ENCODE data around the gene FXYD5. TPM values are rescaled to one million over a fixed set of nuclear protein-coding genes. Genes with fewer than 3 reads are reported as not detected.

Gene FXYD5
- total and polyA plus RNA-seq, 4 donors = 71.7 to 179 (median 108) TPM

DNA sequence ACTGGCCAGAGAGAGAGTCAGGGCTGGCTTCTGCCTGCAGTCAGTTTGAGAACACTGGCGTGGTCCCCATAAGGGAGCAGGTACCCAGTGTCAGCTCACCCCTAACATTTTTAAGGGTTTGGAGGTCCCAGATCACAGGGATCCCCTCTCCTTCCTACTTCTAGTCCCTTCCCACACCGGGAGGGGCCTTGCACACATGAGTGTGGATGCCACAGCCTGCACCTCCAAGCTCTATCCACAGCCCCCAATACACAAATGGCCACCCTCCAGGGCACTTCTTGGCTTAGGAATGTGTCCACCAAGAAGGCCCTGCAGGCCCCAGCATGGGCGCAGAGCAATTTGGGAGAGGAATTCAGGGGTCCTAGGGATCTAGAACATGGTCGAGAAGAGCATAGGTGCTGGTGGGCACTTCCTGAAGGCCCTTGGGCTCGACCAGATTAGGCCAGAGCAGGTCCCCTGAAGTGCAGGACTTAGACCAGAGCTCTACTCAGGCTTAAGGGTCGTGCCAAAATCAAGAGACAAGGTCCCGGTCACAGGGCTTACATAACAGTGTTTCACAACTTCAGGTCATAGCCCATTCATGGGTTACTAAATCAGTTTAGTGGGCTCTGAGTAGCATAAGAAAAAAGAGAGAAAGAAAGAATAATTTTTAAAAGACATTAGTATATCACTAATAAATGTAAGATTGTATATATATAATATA lies 16.0 kb downstream of the FXYD5 start:
- Histone ChIP-seq H3K9me3 (ENCODE audit: control insufficient read depth, low read length) (peaks cover 10% of the 10 kb centered on the region), H3K27ac (ENCODE audit: low read depth in 1 of 2, low read length in 2 of 2) (no peak overlapping the region), H3K27me3 (ENCODE audit: control insufficient read depth in 1 of 2, insufficient read depth in 2 of 2, low read length in 1 of 2) (no peaks in the 10 kb centered on the region), H3K4me3 (ENCODE audit: low read length in 2 of 2) (no peak overlapping the region), H3K4me1 (ENCODE audit: control insufficient read depth in 1 of 2, insufficient read depth in 2 of 2, low read length in 2 of 2) (no peaks in the 10 kb centered on the region), H3K36me3 (ENCODE audit: control insufficient read depth in 1 of 2, insufficient read depth in 2 of 2, low read length in 1 of 2) (peaks cover 0 to 12% of the 10 kb centered on the region in 2 donors)
- intact Hi-C loops (cut with DNase I) = no loop called here
- ATAC-seq (ENCODE audit: low FRiP score) (no peak), DNase-seq (no peak)
- WGBS, 2 donors = 65 to 72% methylated on average over 7 of the region's 7 CpGs

- peaks cover under 1% of the 10 kb centered on the region for H3K9me3 ChIP-seq (ENCODE audit: control insufficient read depth, low read length)
- ATAC-seq (ENCODE audit: low FRiP score) = no peak
- no peak for DNase-seq
- H3K4me1 ChIP-seq (ENCODE audit: control insufficient read depth in 1 of 2, insufficient read depth in 2 of 2, low read length in 2 of 2) = no peaks in the 10 kb centered on the region
- peaks cover 0 to 3% of the 10 kb centered on the region in 2 donors for H3K36me3 ChIP-seq (ENCODE audit: control insufficient read depth in 1 of 2, insufficient read depth in 2 of 2, low read length in 1 of 2)
- intact Hi-C loops (cut with DNase I) = no loop called here
- 39 to 51% methylated on average over 3 of the region's 3 CpGs for WGBS, 2 donors
- H3K27me3 ChIP-seq (ENCODE audit: control insufficient read depth in 1 of 2, insufficient read depth in 2 of 2, low read length in 1 of 2) = no peaks in the 10 kb centered on the region
- no peak overlapping the region for H3K4me3 ChIP-seq (ENCODE audit: low read length in 2 of 2)
- H3K27ac ChIP-seq (ENCODE audit: low read depth in 1 of 2, low read length in 2 of 2) = no peak overlapping the region
These were observed 17.2 kb downstream of the FXYD5 start for GRCh38 chr19:35171730-35172129.

GRCh38 chr19:35174226-35174625 lies 19.7 kb downstream of the FXYD5 start:
- no peak for ATAC-seq (ENCODE audit: low FRiP score)

GRCh38 chr19:35176181-35176570 lies 21.6 kb downstream of the FXYD5 start:
- Histone ChIP-seq H3K27ac (ENCODE audit: low read depth in 1 of 2, low read length in 2 of 2) (no peak overlapping the region), H3K4me3 (ENCODE audit: low read length in 2 of 2) (no peak overlapping the region)
- 58 to 59% methylated on average over 3 of the region's 3 CpGs for WGBS, 2 donors

More at GRCh38 chr19:35174226-35174625, 19.7 kb downstream of the FXYD5 start:
- no peaks in the 10 kb centered on the region for H3K9me3 ChIP-seq (ENCODE audit: control insufficient read depth, low read length)
- H3K27me3 ChIP-seq (ENCODE audit: control insufficient read depth in 1 of 2, insufficient read depth in 2 of 2, low read length in 1 of 2) = no peaks in the 10 kb centered on the region
- H3K36me3 ChIP-seq (ENCODE audit: control insufficient read depth in 1 of 2, insufficient read depth in 2 of 2, low read length in 1 of 2) = no peaks in the 10 kb centered on the region
- H3K4me1 ChIP-seq (ENCODE audit: control insufficient read depth in 1 of 2, insufficient read depth in 2 of 2, low read length in 2 of 2) = no peaks in the 10 kb centered on the region
- no peak overlapping the region for H3K27ac ChIP-seq (ENCODE audit: low read depth in 1 of 2, low read length in 2 of 2)
- DNase-seq = no peak
- WGBS, 2 donors = 87 to 90% methylated on average over 6 of the region's 6 CpGs
- intact Hi-C loops (cut with DNase I) = no loop called here
- no peak overlapping the region for H3K4me3 ChIP-seq (ENCODE audit: low read length in 2 of 2)

GRCh38 chr19:35177377-35178274 lies 23.1 kb downstream of the FXYD5 start:
- H3K4me1 ChIP-seq (ENCODE audit: control insufficient read depth in 1 of 2, insufficient read depth in 2 of 2, low read length in 2 of 2) = no peaks in the 10 kb centered on the region
- no peak overlapping the region for H3K4me3 ChIP-seq (ENCODE audit: low read length in 2 of 2)
- H3K27ac ChIP-seq (ENCODE audit: low read depth in 1 of 2, low read length in 2 of 2) = no peak overlapping the region
- peaks cover 3% of the 10 kb centered on the region for H3K9me3 ChIP-seq (ENCODE audit: control insufficient read depth, low read length)
- WGBS, 2 donors = 69 to 73% methylated on average over 7 of the region's 7 CpGs
- DNase-seq (no peak), ATAC-seq (ENCODE audit: low FRiP score) (no peak)
- intact Hi-C loops (cut with DNase I) = no loop called here
- no peaks in the 10 kb centered on the region for H3K27me3 ChIP-seq (ENCODE audit: control insufficient read depth in 1 of 2, insufficient read depth in 2 of 2, low read length in 1 of 2)
- no peaks in the 10 kb centered on the region for H3K36me3 ChIP-seq (ENCODE audit: control insufficient read depth in 1 of 2, insufficient read depth in 2 of 2, low read length in 1 of 2)

More at GRCh38 chr19:35176181-35176570, 21.6 kb downstream of the FXYD5 start:
- Histone ChIP-seq H3K27me3 (ENCODE audit: control insufficient read depth in 1 of 2, insufficient read depth in 2 of 2, low read length in 1 of 2) (no peaks in the 10 kb centered on the region), H3K36me3 (ENCODE audit: control insufficient read depth in 1 of 2, insufficient read depth in 2 of 2, low read length in 1 of 2) (no peaks in the 10 kb centered on the region), H3K4me1 (ENCODE audit: control insufficient read depth in 1 of 2, insufficient read depth in 2 of 2, low read length in 2 of 2) (no peaks in the 10 kb centered on the region), H3K9me3 (ENCODE audit: control insufficient read depth, low read length) (no peaks in the 10 kb centered on the region)
- ATAC-seq (ENCODE audit: low FRiP score) = no peak
- no peak for DNase-seq
- intact Hi-C loops (cut with DNase I) = no loop called here

DNA sequence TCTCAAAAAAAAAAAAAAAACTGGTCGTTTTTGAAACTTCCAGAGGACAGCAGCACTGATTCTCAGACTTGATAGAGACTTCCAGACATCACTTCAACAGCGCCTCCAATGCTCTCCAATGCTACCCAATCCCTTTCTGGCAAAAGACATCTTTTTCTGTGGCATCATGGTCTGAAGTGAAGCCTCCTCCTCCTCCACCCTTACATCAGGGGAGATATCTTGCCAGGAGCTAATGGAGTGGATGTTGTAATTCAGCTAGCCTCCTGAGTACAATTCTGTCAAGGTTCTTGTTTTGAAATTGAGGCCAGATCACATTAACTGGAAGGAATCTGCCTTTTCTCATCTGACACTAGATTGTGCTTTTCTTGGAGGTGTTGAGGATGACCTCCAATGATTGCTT lies 24.2 kb downstream of the FXYD5 start:
- WGBS, 2 donors = 59 to 66% methylated on average over 2 of the region's 2 CpGs
- DNase-seq (no peak), ATAC-seq (ENCODE audit: low FRiP score) (no peak)
- intact Hi-C loops (cut with DNase I) = no loop called here
- H3K4me3 ChIP-seq (ENCODE audit: low read length in 2 of 2) = no peak overlapping the region
- no peak overlapping the region for H3K27ac ChIP-seq (ENCODE audit: low read depth in 1 of 2, low read length in 2 of 2)
- H3K36me3 ChIP-seq (ENCODE audit: control insufficient read depth in 1 of 2, insufficient read depth in 2 of 2, low read length in 1 of 2) = no peaks in the 10 kb centered on the region
- no peaks in the 10 kb centered on the region for H3K27me3 ChIP-seq (ENCODE audit: control insufficient read depth in 1 of 2, insufficient read depth in 2 of 2, low read length in 1 of 2)
- H3K4me1 ChIP-seq (ENCODE audit: control insufficient read depth in 1 of 2, insufficient read depth in 2 of 2, low read length in 2 of 2) = no peaks in the 10 kb centered on the region
- H3K9me3 ChIP-seq (ENCODE audit: control insufficient read depth, low read length) = peaks cover 3% of the 10 kb centered on the region

- Histone ChIP-seq H3K9me3 (ENCODE audit: control insufficient read depth, low read length) (peaks cover 3% of the 10 kb centered on the region), H3K4me1 (ENCODE audit: control insufficient read depth in 1 of 2, insufficient read depth in 2 of 2, low read length in 2 of 2) (no peaks in the 10 kb centered on the region), H3K36me3 (ENCODE audit: control insufficient read depth in 1 of 2, insufficient read depth in 2 of 2, low read length in 1 of 2) (no peaks in the 10 kb centered on the region), H3K4me3 (ENCODE audit: low read length in 2 of 2) (no peak overlapping the region), H3K27me3 (ENCODE audit: control insufficient read depth in 1 of 2, insufficient read depth in 2 of 2, low read length in 1 of 2) (no peaks in the 10 kb centered on the region), H3K27ac (ENCODE audit: low read depth in 1 of 2, low read length in 2 of 2) (no peak overlapping the region)
- DNase-seq (no peak), ATAC-seq (ENCODE audit: low FRiP score) (no peak)
- intact Hi-C loops (cut with DNase I) = no loop called here
- WGBS, 2 donors = 81 to 83% methylated on average over 3 of the region's 3 CpGs
These were observed 25.3 kb downstream of the FXYD5 start for GRCh38 chr19:35179830-35180229.

- Histone ChIP-seq H3K36me3 (ENCODE audit: control insufficient read depth in 1 of 2, insufficient read depth in 2 of 2, low read length in 1 of 2) (no peaks in the 10 kb centered on the region), H3K4me3 (ENCODE audit: low read length in 2 of 2) (no peak overlapping the region), H3K4me1 (ENCODE audit: control insufficient read depth in 1 of 2, insufficient read depth in 2 of 2, low read length in 2 of 2) (no peaks in the 10 kb centered on the region), H3K9me3 (ENCODE audit: control insufficient read depth, low read length) (peaks cover 3% of the 10 kb centered on the region), H3K27me3 (ENCODE audit: control insufficient read depth in 1 of 2, insufficient read depth in 2 of 2, low read length in 1 of 2) (no peaks in the 10 kb centered on the region), H3K27ac (ENCODE audit: low read depth in 1 of 2, low read length in 2 of 2) (no peak overlapping the region)
- DNase-seq = no peak
- no peak for ATAC-seq (ENCODE audit: low FRiP score)
- intact Hi-C loops (cut with DNase I) = no loop called here
- WGBS, 2 donors = 65 to 77% methylated on average over 1 of the region's 1 CpG
These were observed 26.9 kb downstream of the FXYD5 start for GRCh38 chr19:35181387-35181786.

All from aorta (tissue), 5 donors.